ENCODE data around the gene PSME1.

- TF ChIP-seq CTCF (IDR thresholded peaks at IDR 0.05) (no peak), CREB1 (CRISPR knock-in tag; IDR thresholded peaks at IDR 0.05) (no peak), ZBTB21 (CRISPR knock-in tag; IDR thresholded peaks at IDR 0.05; ENCODE audit: borderline replicate concordance) (no peak), MAX (CRISPR knock-in tag; IDR thresholded peaks at IDR 0.05) (no peak), TEAD1 (CRISPR knock-in tag; IDR thresholded peaks at IDR 0.05) (no peak), SP1 (CRISPR knock-in tag; conservative IDR thresholded peaks at IDR 0.05) (no peak), MLX (CRISPR knock-in tag; IDR thresholded peaks at IDR 0.05) (no peak)
Observed at GRCh38 chr14:24106672-24107271, 29.2 kb upstream of the PSME1 start.

Data from WTC11 (cell line).